H7 (cell line): Measurements from ENCODE around the gene QSER1. TPM values are rescaled to one million over a fixed set of nuclear protein-coding genes. Genes with fewer than 3 reads are reported as not detected.
"Not testable (repeated sequence)": the region's sequence is repeated elsewhere in the genome, so short reads cannot be mapped to it uniquely, and the experiment has no call there.

Experiments
- DNase-seq: peaks from one replicate; pipeline ENCODE4 v3.0.0; 2012
- H3K27me3 ChIP-seq: 2 replicates; pipeline ENCODE4 v1.6.0; 2011; ENCODE audit warnings: mild to moderate bottlenecking, low read length; ENCODE audit not compliant: control insufficient read depth, insufficient read depth
- H3K36me3 ChIP-seq: replicated peaks from 2 replicates; pipeline ENCODE4 v1.5.1; 2011; ENCODE audit warnings: low read length; ENCODE audit not compliant: control insufficient read depth, insufficient read depth
- H3K4me3 ChIP-seq: 2 replicates; pipeline ENCODE4 v1.5.1; 2011; ENCODE audit warnings: low read depth, mild to moderate bottlenecking, control low read depth, low read length, moderate library complexity; ENCODE audit not compliant: insufficient read depth
- total RNA-seq: library from RNA; depleted of rRNA; stranded (reverse); fragments of >200 nt; shearing (Covaris generic); gene quantifications from 2 replicates; pipeline ENCODE4 v1.2.3, GENCODE V29; 2014

QSER1 gene
- total RNA-seq, 1 experiment from 2014 or later = 23.7 TPM

DNA sequence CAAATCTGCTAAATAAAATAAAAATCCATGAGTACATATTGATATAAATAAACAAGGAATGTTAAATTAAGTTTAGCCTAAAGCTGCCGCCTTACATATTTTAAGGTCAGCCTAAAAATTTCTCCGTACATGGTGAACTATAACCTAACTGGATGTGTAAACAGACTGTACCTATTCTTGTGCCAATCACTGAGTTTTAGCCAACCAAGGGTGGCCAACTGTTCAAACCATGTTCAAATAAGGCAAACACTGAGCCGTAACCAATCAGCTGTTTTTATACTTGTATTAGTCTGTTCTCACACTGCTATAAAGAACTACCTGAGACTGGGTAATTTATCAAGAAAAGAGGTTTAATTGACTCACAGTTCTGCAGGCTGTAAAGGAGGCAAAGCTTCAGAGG is 8.6 kb upstream of the QSER1 start:
- Histone ChIP-seq H3K36me3 (no peaks in the 10 kb centered on the region), H3K27me3 (no peaks in the 10 kb centered on the region), H3K4me3 (no peak overlapping the region)
- DNase-seq = no peak

DNA sequence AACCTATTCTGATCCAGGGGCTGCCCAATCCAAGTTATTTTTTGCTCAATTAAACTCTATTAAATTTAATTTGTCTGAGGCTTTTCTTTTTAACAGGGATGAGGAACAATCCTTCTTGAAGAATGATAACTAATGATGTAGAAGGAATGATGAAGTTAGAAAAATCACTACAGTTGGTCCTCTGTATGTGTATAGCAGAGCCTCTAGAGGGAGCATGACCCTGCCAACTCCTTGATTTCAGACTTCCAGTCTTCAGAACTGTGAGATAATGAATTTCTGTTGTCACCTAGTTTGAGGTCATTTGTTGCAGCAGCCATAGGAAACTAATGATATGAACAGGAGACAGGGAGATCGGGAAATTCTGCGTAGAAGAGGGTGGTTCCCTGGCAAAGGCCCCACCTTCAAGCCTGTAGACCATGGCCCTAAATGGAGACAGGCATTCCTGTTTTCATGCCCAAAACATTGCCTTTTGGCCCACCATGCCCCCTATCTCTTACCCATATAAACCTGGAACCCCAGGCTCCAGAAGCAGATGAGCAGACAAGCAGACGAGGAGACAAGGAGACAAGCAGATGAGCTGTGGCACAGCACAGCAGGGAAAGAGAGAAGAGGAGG is 7.7 kb upstream of the QSER1 start:
- no peaks in the 10 kb centered on the region for H3K27me3 ChIP-seq
- no peak overlapping the region for H3K4me3 ChIP-seq
- H3K36me3 ChIP-seq = no peaks in the 10 kb centered on the region
- peak; percentile 29 for DNase-seq

DNA sequence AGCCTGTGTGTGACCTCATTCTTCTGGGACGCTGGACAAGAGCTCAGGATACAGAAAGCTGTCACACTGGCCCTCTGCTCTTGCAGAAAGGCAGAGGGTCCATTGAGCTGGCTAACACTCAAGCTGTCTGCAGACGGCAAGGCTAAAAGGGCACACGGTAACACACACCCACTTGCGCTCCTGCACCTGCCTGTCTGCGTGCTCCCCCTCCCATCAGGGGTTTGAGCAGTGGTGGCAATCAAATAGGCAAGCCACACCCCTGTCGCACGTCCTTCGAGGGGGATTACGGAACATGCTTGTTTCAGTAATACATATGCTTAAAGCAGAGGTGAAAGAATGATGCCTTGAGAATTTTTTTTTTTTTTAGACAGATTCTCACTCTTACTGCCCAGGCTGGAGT is 7.1 kb upstream of the QSER1 start:
- H3K4me3 ChIP-seq = no peak overlapping the region
- no peak for DNase-seq
- H3K27me3 ChIP-seq = no peaks in the 10 kb centered on the region
- H3K36me3 ChIP-seq = no peaks in the 10 kb centered on the region

DNA sequence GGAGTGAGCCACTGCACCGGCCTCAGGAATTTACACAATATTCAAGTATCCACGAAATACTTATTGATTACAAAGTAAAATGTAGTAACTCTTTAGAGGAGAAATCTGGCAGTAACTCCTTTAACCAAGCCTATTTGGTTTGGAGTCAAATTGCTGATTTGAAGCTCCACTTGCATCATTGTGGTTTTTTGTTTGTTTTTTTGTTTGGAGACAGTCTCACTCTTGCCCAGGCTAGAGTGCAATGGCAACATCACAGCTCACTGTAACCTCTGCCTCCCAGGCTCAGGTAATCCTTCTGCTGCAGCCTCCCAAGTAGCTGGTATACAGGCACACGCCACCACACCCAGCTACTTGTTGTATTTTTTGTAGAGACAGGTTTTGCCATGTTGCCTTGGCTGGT is 6.4 kb upstream of the QSER1 start:
- no peaks in the 10 kb centered on the region for H3K36me3 ChIP-seq
- DNase-seq = no peak
- H3K27me3 ChIP-seq = no peaks in the 10 kb centered on the region
- no peak overlapping the region for H3K4me3 ChIP-seq

DNA sequence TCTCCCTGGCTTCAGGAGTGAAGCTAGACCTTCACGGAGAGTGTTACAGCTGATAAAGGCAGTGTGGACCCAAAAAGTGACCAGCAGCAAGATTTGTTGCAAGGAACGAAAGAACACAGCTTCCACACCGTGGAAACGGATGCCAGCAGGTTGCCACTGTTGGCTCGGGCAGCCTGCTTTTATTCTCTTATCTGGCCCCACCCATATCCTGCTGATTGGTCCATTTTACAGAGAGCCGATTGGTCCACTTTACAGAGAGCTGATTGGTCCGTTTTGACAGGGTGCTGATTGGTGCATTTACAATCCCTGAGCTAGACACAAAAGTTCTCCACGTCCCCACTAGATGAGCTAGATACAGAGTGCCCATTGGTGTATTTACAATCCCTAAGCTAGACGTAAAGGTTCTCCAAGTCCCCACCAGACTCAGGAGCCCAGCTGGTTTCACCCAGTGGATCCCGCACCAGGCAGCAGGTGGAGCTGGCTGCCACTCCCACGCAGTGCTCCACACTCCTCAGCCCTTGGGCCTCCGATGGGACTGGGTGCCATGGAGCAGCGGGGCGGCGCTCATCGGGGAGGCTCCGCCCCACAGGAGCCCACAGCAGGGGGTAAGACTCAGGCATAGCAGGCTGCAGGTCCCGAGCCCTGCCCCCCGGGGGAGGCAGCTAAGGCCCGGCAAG is 4.8 kb upstream of the QSER1 start:
- DNase-seq, H3K4me3 ChIP-seq, H3K36me3 ChIP-seq, H3K27me3 ChIP-seq: not testable (repeated sequence)

DNA sequence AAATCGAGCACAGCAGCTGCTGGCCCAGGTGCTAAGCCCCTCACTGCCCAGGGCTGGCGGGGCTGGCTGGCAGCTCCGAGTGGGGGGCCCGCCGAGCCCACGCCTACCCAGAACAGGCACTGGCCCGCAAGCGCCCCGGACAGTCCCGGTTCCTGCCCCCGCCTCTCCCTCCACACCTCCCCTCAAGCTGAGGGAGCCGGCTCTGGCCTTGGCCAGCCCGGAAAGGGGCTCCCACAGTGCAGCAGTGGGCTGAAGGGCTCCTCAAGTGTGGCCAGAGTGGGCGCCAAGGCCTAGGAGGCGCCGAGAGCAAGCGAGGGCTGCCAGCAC is 4.3 kb upstream of the QSER1 start:
- DNase-seq, H3K27me3 ChIP-seq, H3K36me3 ChIP-seq, H3K4me3 ChIP-seq: not testable (repeated sequence)

DNA sequence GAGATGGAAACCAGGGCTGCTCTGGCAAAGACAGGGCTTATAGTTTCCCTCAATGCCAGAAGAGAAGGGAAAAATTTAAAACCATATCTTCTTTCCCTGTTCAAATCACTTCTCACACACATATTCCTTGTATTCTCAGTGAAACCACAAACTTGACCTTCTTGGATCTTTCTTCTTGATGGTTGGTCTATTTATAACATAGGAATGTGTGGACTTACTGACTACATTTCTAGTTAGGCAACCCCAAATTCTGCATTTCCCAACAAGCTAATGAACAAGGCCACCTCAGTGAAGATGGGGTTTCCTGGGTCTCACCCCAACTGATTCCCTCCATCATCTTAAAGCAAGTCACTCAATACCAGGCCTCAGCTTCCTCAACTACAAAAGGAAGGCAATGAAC is 3.8 kb upstream of the QSER1 start:
- Histone ChIP-seq H3K27me3 (no peaks in the 10 kb centered on the region), H3K4me3 (no peak overlapping the region), H3K36me3 (no peaks in the 10 kb centered on the region)
- DNase-seq = no peak

DNA sequence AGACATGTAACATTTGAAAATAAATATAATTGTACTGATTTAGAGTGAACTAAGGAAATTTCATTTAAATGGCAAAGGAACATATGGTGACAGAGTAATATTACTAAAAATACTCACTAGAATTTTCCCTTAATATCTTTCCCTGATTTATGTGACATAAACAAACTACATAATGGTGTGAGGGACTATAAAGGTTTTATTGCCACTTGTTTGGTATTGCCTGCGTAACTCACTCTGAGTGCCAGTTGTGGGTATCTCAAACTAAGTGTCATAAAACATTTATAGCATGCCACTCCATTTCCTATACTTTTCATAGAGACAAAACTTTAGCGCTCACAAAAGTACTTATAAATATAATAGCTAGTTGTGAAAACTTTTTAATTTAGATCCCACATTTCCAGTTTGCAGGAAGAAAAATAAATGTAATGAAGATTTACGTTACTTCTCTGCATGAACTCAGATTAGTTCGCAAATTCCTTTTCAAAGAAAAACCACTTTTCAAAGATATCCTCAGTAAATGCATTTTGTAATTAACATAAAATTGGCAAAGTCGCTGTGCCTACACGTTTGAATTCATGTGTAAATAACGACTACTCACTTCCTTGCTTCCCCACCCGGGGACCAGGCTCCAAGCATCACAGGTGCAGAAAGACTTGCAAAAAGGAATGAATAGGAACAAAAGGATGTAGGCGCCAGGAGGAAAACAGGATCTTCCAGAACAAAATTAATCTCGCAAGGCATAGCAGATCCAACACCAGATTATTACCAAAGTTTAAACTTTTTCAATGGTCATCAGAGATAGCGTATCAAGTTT is 1.6 kb upstream of the QSER1 start:
- peak; percentile 68 for DNase-seq
- Histone ChIP-seq H3K36me3 (no peaks in the 10 kb centered on the region), H3K27me3 (no peaks in the 10 kb centered on the region), H3K4me3 (peak overlapping the region; percentile 87; the same call in 1 of the 2 replicates)

DNA sequence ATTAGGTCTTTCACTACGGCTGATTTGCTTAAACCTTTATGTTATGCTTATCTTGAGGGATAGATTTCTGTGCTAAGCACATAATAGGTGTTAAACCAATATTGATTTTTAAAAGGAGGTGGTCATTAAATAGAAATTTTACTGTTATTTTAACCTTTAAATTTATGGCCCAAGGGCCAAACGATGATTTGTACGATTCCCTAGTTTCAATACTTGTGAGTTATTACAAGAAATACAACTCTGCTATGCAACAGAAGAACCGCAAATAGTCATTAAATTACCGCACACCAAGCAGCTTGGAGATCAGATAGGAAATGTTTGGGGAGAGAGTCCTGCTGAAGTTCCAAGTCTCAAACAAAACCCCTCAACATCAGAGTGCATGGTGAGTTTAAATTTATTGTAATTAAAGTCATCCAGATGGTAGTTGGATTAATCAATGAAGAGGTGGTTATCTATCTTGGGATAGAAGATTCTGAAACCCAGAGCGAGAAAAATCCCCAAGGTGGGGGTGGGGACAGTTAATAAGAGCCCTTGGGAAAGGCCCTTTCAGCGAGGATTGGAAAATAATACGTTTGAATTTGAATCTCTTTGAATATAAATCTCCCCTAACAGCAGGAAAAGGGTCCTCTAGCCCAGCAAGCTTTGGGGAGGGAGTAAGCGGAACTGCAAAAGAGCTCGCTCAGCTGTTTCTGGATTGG is 805 bp upstream of the QSER1 start:
- Histone ChIP-seq H3K27me3 (no peaks in the 10 kb centered on the region), H3K4me3 (peak overlapping the region; percentile 87), H3K36me3 (no peaks in the 10 kb centered on the region)
- DNase-seq = peak; percentile 67

DNA sequence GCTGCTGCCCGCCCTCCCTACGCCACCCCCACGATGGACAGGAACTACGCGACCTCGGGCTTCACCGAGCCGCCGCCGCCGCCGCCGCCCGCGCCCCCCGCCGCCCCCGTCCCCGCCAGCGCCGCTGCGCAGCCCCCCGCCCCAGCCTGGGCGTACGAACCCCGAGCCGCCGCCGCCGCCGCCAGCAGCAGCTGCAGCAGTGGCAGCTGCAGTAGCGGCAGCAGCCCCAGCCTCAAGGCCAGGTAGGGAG is 407 bp downstream of the QSER1 start:
- Histone ChIP-seq H3K36me3 (no peaks in the 10 kb centered on the region; the same call in 1 of the 2 replicates), H3K4me3 (peak overlapping the region; percentile 87), H3K27me3 (no peaks in the 10 kb centered on the region)
- no peak for DNase-seq

DNA sequence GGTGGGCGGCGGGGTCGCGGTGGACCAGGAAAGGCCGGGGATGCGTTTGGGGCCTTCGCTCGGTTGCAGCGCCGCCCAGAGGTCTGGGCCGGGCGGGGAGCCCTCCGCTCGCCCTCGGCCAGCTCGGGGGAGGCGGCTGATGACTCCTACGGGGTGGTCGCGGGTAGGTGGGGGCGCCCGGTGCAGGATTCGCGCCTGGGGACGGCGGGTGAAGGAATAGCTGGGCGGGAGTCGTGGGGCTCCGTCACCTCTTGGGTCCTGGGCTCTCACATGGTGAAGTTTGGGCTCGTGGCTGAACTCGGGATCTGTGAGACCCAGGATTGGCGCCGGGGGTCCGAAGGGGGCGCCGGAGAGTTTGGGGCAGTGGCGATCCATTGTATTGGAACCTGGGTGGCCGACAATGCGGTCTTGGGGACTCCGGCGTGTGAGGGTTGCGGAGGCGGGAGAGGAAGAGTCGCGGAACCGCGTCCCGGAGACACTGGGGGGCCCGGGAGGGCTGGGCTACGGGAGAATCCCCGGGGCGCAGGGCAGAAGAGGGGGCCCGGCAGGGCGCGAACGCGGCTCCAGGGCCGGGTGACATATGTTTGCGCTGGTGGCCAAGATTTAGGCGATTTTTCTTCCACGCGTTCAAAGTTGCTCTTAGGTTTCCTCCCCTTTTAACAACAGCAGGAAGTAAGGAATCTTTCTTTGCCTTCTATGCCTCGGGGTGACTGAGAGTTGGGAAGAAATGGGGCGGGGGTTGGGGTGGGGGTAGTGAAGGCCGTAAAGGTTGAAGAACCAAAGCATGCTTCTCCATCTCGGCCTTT is 935 bp downstream of the QSER1 start:
- H3K4me3 ChIP-seq = peak overlapping the region; percentile 87
- no peaks in the 10 kb centered on the region; the same call in 1 of the 2 replicates for H3K36me3 ChIP-seq
- DNase-seq = peak; percentile 86
- H3K27me3 ChIP-seq = no peaks in the 10 kb centered on the region

DNA sequence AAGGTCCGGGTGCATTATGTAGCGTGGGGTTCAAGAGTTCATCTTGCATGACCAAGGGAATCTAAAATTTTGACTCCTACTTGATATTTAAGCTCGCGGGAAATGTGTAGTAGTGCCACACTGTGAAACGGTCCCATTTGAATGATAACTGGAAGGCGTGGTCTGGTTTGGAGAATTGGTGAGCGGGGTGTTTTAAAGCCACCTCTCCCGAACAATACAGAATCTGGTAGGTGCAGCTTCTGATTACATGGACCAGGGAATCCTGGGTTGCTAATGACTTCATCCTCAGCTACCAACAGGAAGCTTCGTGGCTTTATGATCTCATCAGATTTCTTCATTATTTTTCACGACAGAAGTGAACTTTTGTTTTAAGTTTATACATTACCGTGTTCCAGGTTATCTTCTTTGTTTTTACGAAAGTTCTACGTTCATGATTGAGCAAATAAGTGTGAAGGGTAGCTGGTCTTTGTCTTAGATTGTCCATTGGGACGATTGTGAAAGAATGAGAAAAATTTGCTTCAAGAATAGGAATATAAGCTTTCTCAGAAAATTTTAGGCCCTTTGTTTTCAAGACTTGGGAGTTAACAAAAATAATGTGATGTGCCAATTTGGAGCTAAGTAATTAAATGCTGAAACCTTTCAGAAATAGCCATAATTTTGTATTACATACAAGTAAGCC is 1.7 kb downstream of the QSER1 start:
- H3K36me3 ChIP-seq = no peaks in the 10 kb centered on the region; the same call in 1 of the 2 replicates
- DNase-seq = peak; percentile 68
- peak overlapping the region; percentile 87 for H3K4me3 ChIP-seq
- no peaks in the 10 kb centered on the region for H3K27me3 ChIP-seq

DNA sequence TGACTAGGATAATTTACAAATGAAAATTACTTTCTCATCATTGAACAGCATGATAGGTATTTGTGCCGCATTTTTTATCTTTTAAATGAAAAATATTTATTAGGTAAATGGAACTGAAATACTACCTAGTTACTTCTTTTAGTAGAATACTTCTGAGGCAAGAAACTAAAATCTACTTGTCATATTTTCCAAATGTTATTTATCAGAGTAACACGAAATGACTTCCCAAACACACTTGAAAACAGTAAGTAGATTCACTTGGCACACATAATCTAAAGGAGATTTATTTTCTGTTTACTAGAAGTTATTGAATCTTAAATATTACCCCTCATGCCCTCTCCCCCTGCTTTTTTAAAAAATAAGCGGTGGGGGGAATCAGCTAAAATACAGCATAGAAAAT is 2.3 kb downstream of the QSER1 start:
- DNase-seq = no peak
- H3K27me3 ChIP-seq = no peaks in the 10 kb centered on the region
- H3K4me3 ChIP-seq = peak overlapping the region; percentile 87
- peaks cover 5% of the 10 kb centered on the region; the same call in 1 of the 2 replicates for H3K36me3 ChIP-seq

DNA sequence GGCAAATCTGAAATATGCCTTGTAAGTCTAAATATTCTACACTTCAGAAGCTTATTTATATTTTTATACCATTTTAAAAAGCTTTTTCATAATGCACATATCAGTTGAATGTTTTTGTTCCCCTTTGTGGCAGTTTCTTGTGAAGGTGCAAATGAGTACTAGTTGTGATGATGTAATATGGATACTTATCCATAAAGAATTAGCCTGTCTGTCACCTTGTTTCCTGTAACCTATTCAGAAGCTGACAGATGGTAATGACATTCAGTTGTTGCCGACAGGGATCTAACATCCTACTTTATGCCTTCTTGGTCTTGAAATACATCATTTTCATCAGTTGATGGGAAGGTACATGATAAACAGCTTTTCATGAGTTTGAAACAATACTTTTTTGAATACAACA is 2.9 kb downstream of the QSER1 start:
- H3K36me3 ChIP-seq = peaks cover 5% of the 10 kb centered on the region; the same call in 1 of the 2 replicates
- no peak for DNase-seq
- no peaks in the 10 kb centered on the region for H3K27me3 ChIP-seq
- H3K4me3 ChIP-seq = no peak overlapping the region
